ENCODE data around the gene IER5. TPM values are rescaled to one million over a fixed set of nuclear protein-coding genes. Genes with fewer than 3 reads are reported as not detected.

Gene IER5
- total and polyA plus RNA-seq, 4 donors: 18.6 to 34.5 (median 26.2) TPM

- Histone ChIP-seq H3K36me3 (ENCODE audit: control insufficient read depth in 4 of 4, insufficient read depth in 4 of 4, low read length in 4 of 4) (no peaks in the 10 kb centered on the region), H3K9ac (ENCODE audit: insufficient read depth in 1 of 2, low read length in 2 of 2) (no peak overlapping the region), H3K4me1 (ENCODE audit: control insufficient read depth in 5 of 5, insufficient read depth in 5 of 5, low read length in 5 of 5) (peaks cover 0 to 4% (median 3%) of the 10 kb centered on the region in 5 donors), H3K27ac (ENCODE audit: low read depth in 1 of 2, low read length in 1 of 2) (no peak overlapping the region), H3K4me3 (no peak overlapping the region), H3K27me3 (ENCODE audit: control insufficient read depth in 3 of 3, insufficient read depth in 3 of 3, low read length in 2 of 3) (no peaks in the 10 kb centered on the region), H3K9me3 (ENCODE audit: control insufficient read depth in 4 of 4, insufficient read depth in 3 of 4, low read length in 3 of 4) (no peaks in the 10 kb centered on the region)
- 27 to 33% methylated on average over 6 of the region's 6 CpGs for WGBS, 2 donors
- DNase-seq (peak; percentile 40 to 59 (median 45)), ATAC-seq (ENCODE audit: insufficient read depth, low FRiP score) (no peak)
- TF ChIP-seq CTCF (IDR thresholded peaks at IDR 0.05; ENCODE audit: control extremely low read depth, extremely low read depth): peak; percentile 62
Measured at GRCh38 chr1:181083842-181084605, 4.5 kb upstream of the IER5 start.

GRCh38 chr1:181084606-181084969 lies 3.9 kb upstream of the IER5 start:
- H3K27ac ChIP-seq (ENCODE audit: low read depth in 1 of 2, low read length in 1 of 2): no peak overlapping the region
- DNase-seq: no peak
- 31 to 34% methylated on average over 4 of the region's 4 CpGs for WGBS, 2 donors
- no peak for ATAC-seq (ENCODE audit: insufficient read depth, low FRiP score)
- H3K36me3 ChIP-seq (ENCODE audit: control insufficient read depth in 4 of 4, insufficient read depth in 4 of 4, low read length in 4 of 4): no peaks in the 10 kb centered on the region
- no peaks in the 10 kb centered on the region for H3K27me3 ChIP-seq (ENCODE audit: control insufficient read depth in 3 of 3, insufficient read depth in 3 of 3, low read length in 2 of 3)
- no peaks in the 10 kb centered on the region for H3K9me3 ChIP-seq (ENCODE audit: control insufficient read depth in 4 of 4, insufficient read depth in 3 of 4, low read length in 3 of 4)
- no peak overlapping the region for H3K9ac ChIP-seq (ENCODE audit: insufficient read depth in 1 of 2, low read length in 2 of 2)
- no peak overlapping the region for H3K4me3 ChIP-seq
- peaks cover 0 to 4% (median 3%) of the 10 kb centered on the region in 5 donors for H3K4me1 ChIP-seq (ENCODE audit: control insufficient read depth in 5 of 5, insufficient read depth in 5 of 5, low read length in 5 of 5)
- TF ChIP-seq CTCF (IDR thresholded peaks at IDR 0.05; ENCODE audit: control extremely low read depth, extremely low read depth): no peak

DNA sequence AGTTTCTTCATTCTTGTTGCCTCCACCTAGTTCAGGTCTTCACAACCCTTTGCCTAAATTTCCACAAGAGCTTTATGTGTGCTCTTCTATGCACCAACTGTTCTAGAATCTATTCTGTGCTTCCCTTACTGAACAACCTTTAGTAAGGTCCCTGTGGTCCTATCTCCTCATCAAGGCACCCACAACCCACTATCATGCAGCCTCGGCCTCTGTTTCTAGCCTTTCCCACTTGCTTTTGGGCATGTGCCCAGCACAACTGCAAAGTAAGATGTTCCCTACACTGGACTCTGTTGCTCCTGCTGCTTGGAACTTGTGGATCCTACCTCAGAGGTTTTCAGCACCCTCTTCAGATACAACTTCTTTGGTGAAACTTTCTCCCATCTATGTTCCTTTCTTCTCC lies 2.4 kb upstream of the IER5 start:
- ATAC-seq (ENCODE audit: insufficient read depth, low FRiP score) (no peak), DNase-seq (no peak)
- H3K27ac ChIP-seq (ENCODE audit: low read depth in 1 of 2, low read length in 1 of 2): no peak overlapping the region
- H3K9ac ChIP-seq (ENCODE audit: insufficient read depth in 1 of 2, low read length in 2 of 2): no peak overlapping the region
- no peak overlapping the region for H3K4me3 ChIP-seq
- H3K4me1 ChIP-seq (ENCODE audit: control insufficient read depth in 5 of 5, insufficient read depth in 5 of 5, low read length in 5 of 5): peaks cover 0 to 15% (median 3%) of the 10 kb centered on the region in 5 donors
- TF ChIP-seq CTCF (IDR thresholded peaks at IDR 0.05; ENCODE audit: control extremely low read depth, extremely low read depth): no peak
- no peaks in the 10 kb centered on the region for H3K36me3 ChIP-seq (ENCODE audit: control insufficient read depth in 4 of 4, insufficient read depth in 4 of 4, low read length in 4 of 4)
- H3K27me3 ChIP-seq (ENCODE audit: control insufficient read depth in 3 of 3, insufficient read depth in 3 of 3, low read length in 2 of 3): no peaks in the 10 kb centered on the region
- H3K9me3 ChIP-seq (ENCODE audit: control insufficient read depth in 4 of 4, insufficient read depth in 3 of 4, low read length in 3 of 4): no peaks in the 10 kb centered on the region
- 92 to 97% methylated on average over 1 of the region's 1 CpG for WGBS, 2 donors
